ENCODE measurements around the gene CATSPER4. TPM values are rescaled to one million over a fixed set of nuclear protein-coding genes. Genes with fewer than 3 reads are reported as not detected.
A peak's percentile ranks its signal among the peaks of the same experiment; 100 is the strongest.

Gene CATSPER4
- total and polyA plus RNA-seq, 2 of the 13 experiments (the other 11 are each of a cell fraction or from before 2014, with no cell fraction given), result not detected

- no peak for TF ChIP-seq PHF5A (CRISPR knock-in tag; IDR thresholded peaks at IDR 0.05; ENCODE audit: low read depth, unreplicated experiment)
- TF ChIP-seq ARID4A (CRISPR knock-in tag; IDR thresholded peaks at IDR 0.05; ENCODE audit: borderline replicate concordance), result peak; percentile 99
- peak; percentile 70 for TF ChIP-seq ZNF761 (CRISPR knock-in tag; conservative IDR thresholded peaks at IDR 0.05)
- TF ChIP-seq PRDM15 (CRISPR knock-in tag; IDR thresholded peaks at IDR 0.05), result 0 out of 2 replicates have a peak, but pooled peaks have one; percentile 31
- no peak for TF ChIP-seq ATF5 (CRISPR knock-in tag; IDR thresholded peaks at IDR 0.05; ENCODE audit: low read depth)
- TF ChIP-seq ZNF24 (IDR thresholded peaks at IDR 0.05), result no peak
- TF ChIP-seq ZHX2 (IDR thresholded peaks at IDR 0.05; ENCODE audit: low read depth), result peak; percentile 97
- TF ChIP-seq ZHX2 (CRISPR knock-in tag; IDR thresholded peaks at IDR 0.05; ENCODE audit: borderline replicate concordance), result peak; percentile 79; the same call in 1 of the 2 replicates
- no peak for TF ChIP-seq AGO1 (IDR thresholded peaks at IDR 0.05; ENCODE audit: low read depth, low read length, poor library complexity, severe bottlenecking)
- TF ChIP-seq ZNF225 (CRISPR knock-in tag; IDR thresholded peaks at IDR 0.05), result peak; percentile 91
- no peak for TF ChIP-seq ZNF570 (CRISPR knock-in tag; IDR thresholded peaks at IDR 0.05; ENCODE audit: borderline replicate concordance)
- no peak for TF ChIP-seq FIP1L1 (IDR thresholded peaks at IDR 0.05; ENCODE audit: borderline replicate concordance, insufficient read depth, low read depth, low read length)
Measured at GRCh38 chr1:26169669-26170471, 20.5 kb upstream of the CATSPER4 start, which contains the start of gene ZNF593 (continued).
